HepG2 (cell line): ENCODE measurements around the gene ZMYND8. TPM values are rescaled to one million over a fixed set of nuclear protein-coding genes. Genes with fewer than 3 reads are reported as not detected.

Experiments used
- ATF2 ChIP-seq: sonication (generic); formaldehyde crosslinking; IDR thresholded peaks from 2 replicates; pipeline ENCODE4 v1.4.0; 2020; ENCODE audit warnings: missing genetic modification reagents
- BRD4 ChIP-seq: sonication (generic); formaldehyde crosslinking; IDR thresholded peaks from 2 replicates; pipeline ENCODE4 v1.4.0; 2020; ENCODE audit warnings: missing genetic modification reagents
- CREB3 ChIP-seq: sonication (generic); formaldehyde crosslinking; IDR thresholded peaks from 2 replicates; pipeline ENCODE4 v1.5.0; 2020; ENCODE audit warnings: missing genetic modification reagents
- IRF2 ChIP-seq: IDR thresholded peaks from 2 replicates; pipeline ENCODE4 v1.6.1; 2018; ENCODE audit warnings: missing genetic modification reagents, missing compliant biosample characterization
- MED8 ChIP-seq: sonication (generic); formaldehyde crosslinking; IDR thresholded peaks from 2 replicates; pipeline ENCODE4 v1.8.1; 2023; ENCODE audit warnings: mild to moderate bottlenecking, missing genetic modification reagents; ENCODE audit not compliant: insufficient replicate concordance
- MEF2D ChIP-seq: sonication (generic); formaldehyde crosslinking; IDR thresholded peaks from 2 replicates; pipeline ENCODE4 v1.5.1; 2020; ENCODE audit warnings: mild to moderate bottlenecking, missing genetic modification reagents
- NCOA1 ChIP-seq: sonication (generic); formaldehyde crosslinking; IDR thresholded peaks from 2 replicates; pipeline ENCODE4 v1.9.0; 2021; ENCODE audit warnings: missing genetic modification reagents
- POGZ ChIP-seq: sonication (generic); formaldehyde crosslinking; IDR thresholded peaks from 2 replicates; pipeline ENCODE4 v1.4.0; 2020; ENCODE audit warnings: mild to moderate bottlenecking, missing genetic modification reagents
- SETDB1 ChIP-seq: sonication (generic); formaldehyde crosslinking; IDR thresholded peaks from 2 replicates; pipeline ENCODE4 v1.5.1; 2020; ENCODE audit warnings: missing genetic modification reagents, mild to moderate bottlenecking, borderline replicate concordance
- SMARCE1 ChIP-seq: fragments of 450-650 bp; IDR thresholded peaks from 2 replicates; pipeline ENCODE4 v1.6.1; 2017; ENCODE audit warnings: borderline replicate concordance
- SP2 ChIP-seq: sonication (generic); formaldehyde crosslinking; IDR thresholded peaks from 2 replicates; pipeline ENCODE4 v1.5.1; 2020; ENCODE audit warnings: mild to moderate bottlenecking, missing genetic modification reagents
- TRIM24 ChIP-seq: sonication (generic); formaldehyde crosslinking; IDR thresholded peaks from 2 replicates; pipeline ENCODE4 v1.8.0; 2022; ENCODE audit warnings: mild to moderate bottlenecking, missing genetic modification reagents
- ZBTB40 ChIP-seq, 2 experiments: fragments of 450-650 bp in 1 of 2; sonication (generic) in 1 of 2; formaldehyde crosslinking in 1 of 2; IDR thresholded peaks; 2 replicates each; pipeline versions ENCODE4 v1.6.1 to v1.8.0; 2016 to 2022; ENCODE audit warnings: antibody characterized with exemption in 1 of 2, mild to moderate bottlenecking in 1 of 2, missing genetic modification reagents in 1 of 2
- ZNF350 ChIP-seq: sonication (generic); formaldehyde crosslinking; IDR thresholded peaks from 2 replicates; pipeline ENCODE4 v1.4.0; 2020; ENCODE audit warnings: mild to moderate bottlenecking, low read depth, missing genetic modification reagents, borderline replicate concordance
- ZNF792 ChIP-seq: IDR thresholded peaks from 2 replicates; pipeline ENCODE4 v1.6.1; 2016
- polyA plus RNA-seq, 8 experiments: library from polyadenylated mRNA; depleted of rRNA in 3 of 8; stranded (reverse) in 7 of 8; unstranded in 1 of 8; fragments of >200 nt; fragmentation: Illumina TruSeq in 4 of 8; extraction: Trizol in 4 of 8; gene quantifications; 2 replicates each; pipeline versions ENCODE4 v1.2.1 to v1.2.3, GENCODE V29; 2011 to 2016; ENCODE audit warnings: low read depth in 4 of 8, missing spikeins in 1 of 8, mixed read lengths in 1 of 8; ENCODE audit not compliant: insufficient read depth in 1 of 8
- total RNA-seq, 5 experiments: library from RNA; depleted of rRNA; stranded (reverse); fragments of >200 nt; fragmentation: Illumina TruSeq; extraction: Trizol; gene quantifications; 2 replicates each; pipeline ENCODE4 v1.2.3, GENCODE V29; 2016; ENCODE audit warnings: low read depth in 1 of 5

ZMYND8 gene
- total and polyA plus RNA-seq, 2 of the 13 experiments (the other 11 are each of a cell fraction or from before 2014, with no cell fraction given), result 53.9 to 84.7 TPM

GRCh38 chr20:47317127-47317895 lies 39.2 kb downstream of the ZMYND8 start (continued):
- no peak for TF ChIP-seq ATF2 (CRISPR knock-in tag)
- no peak for TF ChIP-seq ZNF792 (CRISPR knock-in tag)
- no peak for TF ChIP-seq BRD4 (CRISPR knock-in tag)
- no peak for TF ChIP-seq POGZ (CRISPR knock-in tag)
- TF ChIP-seq SMARCE1, result no peak
- TF ChIP-seq SETDB1 (CRISPR knock-in tag), result no peak; the same call in 1 of the 2 replicates
- no peak for TF ChIP-seq MEF2D (CRISPR knock-in tag)
- no peak for TF ChIP-seq MED8 (CRISPR knock-in tag)
- no peak for TF ChIP-seq ZBTB40 (IDR thresholded peaks at IDR 0.05)
- no peak; the same call in 1 of the 2 replicates for TF ChIP-seq ZBTB40 (CRISPR knock-in tag; IDR thresholded peaks at IDR 0.05)
- no peak for TF ChIP-seq CREB3
- no peak; the same call in 1 of the 2 replicates for TF ChIP-seq ZNF350 (CRISPR knock-in tag)
- TF ChIP-seq NCOA1 (CRISPR knock-in tag), result no peak
- TF ChIP-seq IRF2 (CRISPR knock-in tag), result no peak
- TF ChIP-seq TRIM24 (CRISPR knock-in tag), result no peak
- TF ChIP-seq SP2 (CRISPR knock-in tag), result no peak
